Right atrium auricular region (tissue), 2 donors: Measurements from ENCODE around the gene PMM2. TPM values are rescaled to one million over a fixed set of nuclear protein-coding genes. Genes with fewer than 3 reads are reported as not detected.
A peak's percentile ranks its signal among the peaks of the same experiment; 100 is the strongest.

Source experiments
- DNase-seq: peaks from one replicate; pipeline ENCODE4 v3.0.0-alpha.2; 2019; ENCODE audit warnings: low spot score
- H3K27ac ChIP-seq, 2 donors: fragments of 200-600 bp; sonication (generic); 1 replicate in 1 of 2; 2 replicates in 1 of 2; pipeline ENCODE4 v1.5.1; 2016 to 2019
- H3K27me3 ChIP-seq, 2 donors: fragments of 200-600 bp; sonication (generic); one replicate each; pipeline versions ENCODE4 v1.5.1 to v1.6.0; 2017 to 2019
- H3K36me3 ChIP-seq: fragments of 200-600 bp; sonication (generic); one replicate; pipeline ENCODE4 v1.5.1; 2016
- H3K4me1 ChIP-seq, 2 donors: fragments of 200-600 bp; sonication (generic); one replicate each; pipeline versions ENCODE4 v1.5.1 to v1.6.0; 2017 to 2019
- H3K4me3 ChIP-seq, 2 donors: fragments of 200-600 bp; sonication (generic); 1 replicate in 1 of 2; 2 replicates in 1 of 2; pipeline ENCODE4 v1.5.1; 2017 to 2019; ENCODE audit warnings: mild to moderate bottlenecking in 1 of 2, moderate library complexity in 1 of 2
- H3K9me3 ChIP-seq, 2 donors: fragments of 200-600 bp; sonication (generic); one replicate each; pipeline ENCODE4 v1.5.1; 2019
- CTCF ChIP-seq, 2 donors: fragments of 200-600 bp; sonication (generic); IDR thresholded peaks; one replicate each; pipeline ENCODE4 v1.5.1; 2019; ENCODE audit warnings: antibody characterized with exemption in 2 of 2
- total RNA-seq, 2 donors: library from RNA; depleted of rRNA; stranded (reverse); fragments of >200 nt; gene quantifications; one replicate each; pipeline ENCODE4 v1.1.0, GENCODE V29; 2016

The PMM2 gene
- total RNA-seq, 2 donors from 2014 or later = 14.5 to 20.5 TPM

DNA sequence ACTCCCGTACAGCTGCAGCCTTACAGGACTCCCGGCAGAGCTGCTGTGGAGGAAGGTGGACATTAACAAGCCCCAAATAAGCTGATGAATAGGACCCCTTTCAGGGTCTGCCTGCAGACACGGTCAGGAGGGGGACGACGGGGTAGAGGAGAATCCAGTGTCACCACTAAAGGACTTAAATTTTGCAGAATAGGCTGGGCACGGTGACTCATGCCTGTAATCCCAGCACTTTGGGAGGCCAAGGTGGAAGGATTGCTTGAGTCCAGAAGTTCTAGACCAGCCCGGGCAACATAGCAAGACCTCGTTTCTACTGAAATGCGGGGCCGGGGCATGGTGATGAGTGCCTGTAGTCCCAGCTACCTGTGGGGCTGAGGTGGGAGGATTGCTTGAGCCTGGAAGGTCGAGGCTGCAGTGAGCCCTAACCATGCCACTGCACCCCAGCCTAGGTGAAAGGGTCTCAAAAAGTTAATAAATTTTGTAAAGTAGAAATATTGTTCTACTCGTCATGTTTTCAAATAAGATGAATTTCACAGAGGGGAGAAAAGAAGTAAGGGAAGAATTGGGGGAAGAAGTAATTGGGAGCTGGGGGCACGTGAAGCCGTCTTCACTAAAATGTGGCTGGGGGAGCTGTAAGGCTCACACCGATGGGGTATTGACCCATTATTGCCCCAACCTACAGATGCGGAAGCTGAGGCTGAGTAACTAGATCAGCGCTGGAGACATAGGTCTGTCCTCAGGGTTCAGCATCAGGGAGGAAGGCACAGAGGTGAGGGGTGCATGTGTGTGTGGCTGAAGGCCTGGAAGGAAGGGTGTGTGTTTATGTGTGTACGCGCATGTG, 89.2 kb downstream of the PMM2 start:
- Histone ChIP-seq H3K27me3 (no peaks in the 10 kb centered on the region), H3K27ac (no peak overlapping the region), H3K36me3 (peaks cover 15% of the 10 kb centered on the region), H3K4me1 (peaks cover 0 to 26% of the 10 kb centered on the region in 2 donors), H3K4me3 (no peak overlapping the region), H3K9me3 (no peaks in the 10 kb centered on the region)
- no peak for DNase-seq
- no peak for TF ChIP-seq CTCF (IDR thresholded peaks at IDR 0.05)

DNA sequence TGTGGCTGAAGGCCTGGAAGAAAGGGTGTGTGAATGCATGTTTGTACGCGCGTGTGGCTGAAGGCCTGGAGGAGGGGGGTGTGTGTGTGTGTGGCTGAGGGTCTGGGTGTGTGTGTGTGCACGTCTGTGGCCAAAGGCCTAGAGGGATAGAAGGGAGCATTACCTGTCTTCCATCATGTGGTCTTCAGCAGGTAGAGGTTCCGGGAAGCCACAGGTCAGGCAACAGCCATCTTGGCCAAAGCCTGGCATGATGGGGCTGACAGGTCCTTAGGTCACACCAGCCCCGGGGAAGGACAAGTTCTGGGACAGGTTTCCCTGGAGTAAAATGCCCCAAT, 89.8 kb downstream of the PMM2 start:
- no peak for TF ChIP-seq CTCF (IDR thresholded peaks at IDR 0.05)
- Histone ChIP-seq H3K9me3 (no peaks in the 10 kb centered on the region), H3K4me1 (peaks cover 0 to 26% of the 10 kb centered on the region in 2 donors), H3K4me3 (no peak overlapping the region), H3K27me3 (no peaks in the 10 kb centered on the region), H3K27ac (no peak overlapping the region), H3K36me3 (peaks cover 20% of the 10 kb centered on the region)
- no peak for DNase-seq

DNA sequence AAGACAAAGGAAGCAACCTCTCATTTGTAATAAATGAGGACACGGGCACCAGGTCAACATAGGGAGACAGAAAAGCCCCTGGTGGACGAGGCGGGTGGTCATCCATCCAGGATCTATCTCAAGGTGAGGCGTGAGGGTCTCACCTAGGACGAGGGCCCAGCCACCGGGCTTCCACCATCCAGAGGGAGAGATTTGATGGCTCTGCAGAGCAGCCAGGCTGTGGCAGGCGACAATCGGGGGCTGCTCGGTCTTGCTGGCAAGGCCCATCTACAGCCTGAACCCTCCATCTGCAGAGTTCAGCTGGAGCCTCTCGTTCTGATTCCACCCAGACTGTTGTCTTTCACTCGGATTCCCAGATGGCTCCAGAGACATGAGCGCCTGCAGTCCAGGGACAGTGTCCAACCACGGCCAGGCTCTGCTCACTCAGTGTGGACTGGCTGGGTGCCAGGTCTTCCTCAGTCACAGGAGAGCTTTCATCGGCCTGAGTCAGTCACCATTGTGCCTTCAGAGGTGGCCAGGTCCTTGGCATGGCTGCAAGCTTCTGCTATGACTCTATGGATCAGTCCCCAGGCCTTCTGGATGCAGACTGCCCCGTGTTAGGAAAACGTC, 90.4 kb downstream of the PMM2 start:
- Histone ChIP-seq H3K4me3 (no peak overlapping the region), H3K9me3 (no peaks in the 10 kb centered on the region), H3K27me3 (no peaks in the 10 kb centered on the region), H3K27ac (no peak overlapping the region), H3K4me1 (peaks cover 0 to 26% of the 10 kb centered on the region in 2 donors), H3K36me3 (peaks cover 26% of the 10 kb centered on the region)
- peak; percentile 82 for DNase-seq
- no peak for TF ChIP-seq CTCF (IDR thresholded peaks at IDR 0.05)

GRCh38 chr16:8888951-8889892, 91.6 kb downstream of the PMM2 start:
- Histone ChIP-seq H3K4me3 (no peak overlapping the region), H3K4me1 (peaks cover 0 to 26% of the 10 kb centered on the region in 2 donors), H3K36me3 (peaks cover 38% of the 10 kb centered on the region), H3K9me3 (no peaks in the 10 kb centered on the region), H3K27ac (no peak overlapping the region), H3K27me3 (no peaks in the 10 kb centered on the region)
- no peak for TF ChIP-seq CTCF (IDR thresholded peaks at IDR 0.05)
- DNase-seq = no peak

GRCh38 chr16:8889893-8890548, 92.4 kb downstream of the PMM2 start:
- TF ChIP-seq CTCF (IDR thresholded peaks at IDR 0.05) = no peak
- Histone ChIP-seq H3K27me3 (no peaks in the 10 kb centered on the region), H3K4me3 (no peak overlapping the region), H3K27ac (no peak overlapping the region), H3K4me1 (peaks cover 0 to 26% of the 10 kb centered on the region in 2 donors), H3K36me3 (peaks cover 46% of the 10 kb centered on the region), H3K9me3 (no peaks in the 10 kb centered on the region)
- DNase-seq = no peak
